H9 (cell line): ENCODE measurements around the gene MYRIP. TPM values are rescaled to one million over a fixed set of nuclear protein-coding genes. Genes with fewer than 3 reads are reported as not detected.

Experiments used
- DNase-seq: peaks from one replicate; pipeline ENCODE4 v3.0.0-alpha.2; 2017
- H2AFZ ChIP-seq: one replicate; pipeline ENCODE4 v1.6.1; 2013; ENCODE audit warnings: mild to moderate bottlenecking, low read length, control low read depth, moderate library complexity
- H2AK5ac ChIP-seq: 2 replicates; pipeline ENCODE4 v1.6.1; 2013; ENCODE audit warnings: low read length, control low read depth, mixed read lengths; ENCODE audit not compliant: insufficient read length
- H2BK120ac ChIP-seq: one replicate; pipeline ENCODE4 v1.6.1; 2013; ENCODE audit warnings: low read depth, mild to moderate bottlenecking, low read length, control low read depth, inconsistent platforms; ENCODE audit not compliant: poor library complexity, severe bottlenecking
- H2BK12ac ChIP-seq: 2 replicates; pipeline ENCODE4 v1.6.1; 2013; ENCODE audit warnings: low read length, control low read depth, mixed read lengths, low read depth; ENCODE audit not compliant: insufficient read length
- H2BK15ac ChIP-seq: 2 replicates; pipeline ENCODE4 v1.6.1; 2013; ENCODE audit warnings: low read depth, low read length, control low read depth
- H2BK20ac ChIP-seq: one replicate; pipeline ENCODE4 v1.6.1; 2013; ENCODE audit warnings: low read depth, mild to moderate bottlenecking, low read length, control low read depth, inconsistent platforms; ENCODE audit not compliant: poor library complexity, severe bottlenecking
- H2BK5ac ChIP-seq: 2 replicates; pipeline ENCODE4 v1.6.1; 2013; ENCODE audit warnings: low read length, control low read depth, mixed read lengths; ENCODE audit not compliant: insufficient read length
- H3K14ac ChIP-seq: 2 replicates; pipeline ENCODE4 v1.6.1; 2013; ENCODE audit warnings: low read length, control low read depth; ENCODE audit not compliant: insufficient read depth
- H3K18ac ChIP-seq: 2 replicates; pipeline ENCODE4 v1.6.1; 2013; ENCODE audit warnings: low read depth, mild to moderate bottlenecking, mixed read lengths, low read length, control low read depth; ENCODE audit not compliant: insufficient read length
- H3K23ac ChIP-seq: 2 replicates; pipeline ENCODE4 v1.6.1; 2013; ENCODE audit warnings: low read length, control low read depth, mixed read lengths, low read depth; ENCODE audit not compliant: insufficient read length
- H3K23me2 ChIP-seq: 2 replicates; pipeline ENCODE4 v1.6.1; 2013; ENCODE audit warnings: low read depth, mild to moderate bottlenecking, mixed read lengths, low read length, control low read depth; ENCODE audit not compliant: insufficient read length, poor library complexity, severe bottlenecking
- H3K27ac ChIP-seq: 2 replicates; pipeline ENCODE4 v1.5.1; 2013; ENCODE audit warnings: low read length, control low read depth, mixed read lengths, low read depth; ENCODE audit not compliant: insufficient read length
- H3K27me3 ChIP-seq: 2 replicates; pipeline ENCODE4 v1.6.1; 2013; ENCODE audit warnings: low read length, control low read depth, inconsistent platforms; ENCODE audit not compliant: insufficient read depth
- H3K4ac ChIP-seq: 2 replicates; pipeline ENCODE4 v1.6.1; 2013; ENCODE audit warnings: low read depth, mild to moderate bottlenecking, control low read depth, inconsistent platforms, low read length, moderate library complexity
- H3K4me1 ChIP-seq: 2 replicates; pipeline ENCODE4 v1.6.1; 2013; ENCODE audit warnings: low read length, control low read depth, inconsistent platforms; ENCODE audit not compliant: insufficient read depth
- H3K4me2 ChIP-seq: 2 replicates; pipeline ENCODE4 v1.6.1; 2013; ENCODE audit warnings: low read length, control low read depth, mixed read lengths; ENCODE audit not compliant: insufficient read length, insufficient read depth
- H3K56ac ChIP-seq: 2 replicates; pipeline ENCODE4 v1.6.1; 2013; ENCODE audit warnings: low read depth, mild to moderate bottlenecking, mixed read lengths, low read length, control low read depth; ENCODE audit not compliant: insufficient read length
- H3K79me1 ChIP-seq: 2 replicates; pipeline ENCODE4 v1.6.1; 2013; ENCODE audit warnings: low read depth, mild to moderate bottlenecking, moderate library complexity, low read length, control low read depth, inconsistent platforms; ENCODE audit not compliant: insufficient read depth, poor library complexity, severe bottlenecking
- H3K79me2 ChIP-seq: 2 replicates; pipeline ENCODE4 v1.6.1; 2013; ENCODE audit warnings: low read length, control low read depth, inconsistent platforms; ENCODE audit not compliant: insufficient read depth
- H3K9ac ChIP-seq: 2 replicates; pipeline ENCODE4 v1.6.1; 2013; ENCODE audit warnings: low read length, control low read depth, mixed read lengths; ENCODE audit not compliant: insufficient read length; ENCODE audit errors: extremely low read depth
- H3K9me3 ChIP-seq: one replicate; pipeline ENCODE4 v1.6.1; 2013; ENCODE audit warnings: low read depth, low read length, inconsistent platforms; ENCODE audit not compliant: control insufficient read depth
- H3T11ph ChIP-seq: one replicate; pipeline ENCODE4 v1.6.1; 2013; ENCODE audit warnings: mild to moderate bottlenecking, low read length, control low read depth, inconsistent platforms
- H4K20me1 ChIP-seq: one replicate; pipeline ENCODE4 v1.6.1; 2013; ENCODE audit not compliant: control insufficient read depth, insufficient read length, insufficient read depth
- H4K5ac ChIP-seq: 2 replicates; pipeline ENCODE4 v1.6.1; 2013; ENCODE audit warnings: low read depth, mild to moderate bottlenecking, mixed read lengths, low read length, control low read depth; ENCODE audit not compliant: insufficient read length
- H4K8ac ChIP-seq: replicated peaks from 2 replicates; pipeline ENCODE4 v1.6.1; 2013; ENCODE audit warnings: low read length, control low read depth, mixed read lengths, low read depth; ENCODE audit not compliant: insufficient read length
- H4K91ac ChIP-seq: 2 replicates; pipeline ENCODE4 v1.6.1; 2013; ENCODE audit warnings: low read depth, mild to moderate bottlenecking, moderate library complexity, mixed read lengths, low read length, control low read depth; ENCODE audit not compliant: insufficient read length
- H3K27ac Mint-ChIP-seq, 3 experiments: 2 replicates in 2 of 3; 3 replicates in 1 of 3; pipeline ENCODE4 v1.8.0; 2020 to 2021; ENCODE audit warnings: mixed read lengths in 3 of 3, mild to moderate bottlenecking in 1 of 3, moderate library complexity in 1 of 3
- H3K27me3 Mint-ChIP-seq: 2 replicates; pipeline ENCODE4 v1.8.0; 2021; ENCODE audit warnings: low read depth, mild to moderate bottlenecking, moderate library complexity, mixed read lengths
- H3K36me3 Mint-ChIP-seq, 3 experiments: 2 replicates in 2 of 3; 3 replicates in 1 of 3; pipeline ENCODE4 v1.8.0; 2020 to 2021; ENCODE audit warnings: low read depth in 3 of 3, mixed read lengths in 3 of 3; ENCODE audit not compliant: insufficient read depth in 1 of 3
- H3K4me1 Mint-ChIP-seq, 2 experiments: 2 replicates each; pipeline ENCODE4 v1.8.0; 2020; ENCODE audit warnings: mixed read lengths in 2 of 2
- H3K4me3 Mint-ChIP-seq, 2 experiments: 2 replicates in 1 of 2; 3 replicates in 1 of 2; pipeline ENCODE4 v1.8.0; 2020 to 2021; ENCODE audit warnings: mild to moderate bottlenecking in 2 of 2, mixed read lengths in 2 of 2, moderate library complexity in 1 of 2
- H3K9me3 Mint-ChIP-seq, 2 experiments: 2 replicates in 1 of 2; 3 replicates in 1 of 2; pipeline ENCODE4 v1.8.0; 2020; ENCODE audit warnings: mild to moderate bottlenecking in 2 of 2, mixed read lengths in 2 of 2, moderate library complexity in 1 of 2
- WGBS: extraction: QIAGEN DNeasy Blood & Tissue Kit; methylation state at CpG from one replicate; pipeline ENCODE4 v1.1.7; 2013; ENCODE audit warnings: missing lambda C conversion rate, low lambda C conversion rate, mixed read lengths; ENCODE audit not compliant: insufficient read length; ENCODE audit errors: extremely low coverage; 5-methylcytosine and 5-hydroxymethylcytosine counted together
- total RNA-seq: library from RNA; stranded (reverse); gene quantifications from 2 replicates; pipeline ENCODE4 v1.2.1, GENCODE V29; 2021
- TF ChIP-seq, protein P1 (sequence below): fragments of 200-600 bp; sonication (generic); conservative IDR thresholded peaks from 3 replicates; pipeline ENCODE4 v1.8.0; 2021; ENCODE audit warnings: antibody characterized with exemption, mild to moderate bottlenecking

The MYRIP gene
- total RNA-seq, 1 experiment from 2014 or later, result 1.8 TPM

- peaks cover 6 to 7% of the 10 kb centered on the region in 2 experiments for H3K4me1 Mint-ChIP-seq
- Histone ChIP-seq H3K56ac (no peak overlapping the region), H4K8ac (no peak overlapping the region), H2BK120ac (no peak overlapping the region), H2BK12ac (no peak overlapping the region), H4K91ac (no peak overlapping the region), H2BK20ac (no peak overlapping the region), H3K14ac (no peak overlapping the region), H3K23ac (no peak overlapping the region), H2AFZ (no peak overlapping the region), H3K4me2 (no peak overlapping the region), H2AK5ac (no peak overlapping the region), H3K4ac (no peak overlapping the region), H3K27me3 (no peaks in the 10 kb centered on the region), H3K4me1 (no peaks in the 10 kb centered on the region), H3K18ac (no peak overlapping the region), H3T11ph (no peak overlapping the region), H4K20me1 (no peaks in the 10 kb centered on the region), H3K9me3 (no peaks in the 10 kb centered on the region), H4K5ac (no peak overlapping the region), H2BK15ac (no peak overlapping the region), H2BK5ac (no peak overlapping the region), H3K27ac (no peak overlapping the region), H3K23me2 (no peaks in the 10 kb centered on the region), H3K79me1 (no peaks in the 10 kb centered on the region), H3K79me2 (no peaks in the 10 kb centered on the region), H3K9ac (no peak overlapping the region)
- WGBS, result no CpG with 5 or more reads among the region's 4 CpGs
- no peak for DNase-seq
- no peaks in the 10 kb centered on the region for H3K36me3 Mint-ChIP-seq
- no peak overlapping the region for H3K4me3 Mint-ChIP-seq
- no peaks in the 10 kb centered on the region for H3K9me3 Mint-ChIP-seq
- TF ChIP-seq, protein P1, sequence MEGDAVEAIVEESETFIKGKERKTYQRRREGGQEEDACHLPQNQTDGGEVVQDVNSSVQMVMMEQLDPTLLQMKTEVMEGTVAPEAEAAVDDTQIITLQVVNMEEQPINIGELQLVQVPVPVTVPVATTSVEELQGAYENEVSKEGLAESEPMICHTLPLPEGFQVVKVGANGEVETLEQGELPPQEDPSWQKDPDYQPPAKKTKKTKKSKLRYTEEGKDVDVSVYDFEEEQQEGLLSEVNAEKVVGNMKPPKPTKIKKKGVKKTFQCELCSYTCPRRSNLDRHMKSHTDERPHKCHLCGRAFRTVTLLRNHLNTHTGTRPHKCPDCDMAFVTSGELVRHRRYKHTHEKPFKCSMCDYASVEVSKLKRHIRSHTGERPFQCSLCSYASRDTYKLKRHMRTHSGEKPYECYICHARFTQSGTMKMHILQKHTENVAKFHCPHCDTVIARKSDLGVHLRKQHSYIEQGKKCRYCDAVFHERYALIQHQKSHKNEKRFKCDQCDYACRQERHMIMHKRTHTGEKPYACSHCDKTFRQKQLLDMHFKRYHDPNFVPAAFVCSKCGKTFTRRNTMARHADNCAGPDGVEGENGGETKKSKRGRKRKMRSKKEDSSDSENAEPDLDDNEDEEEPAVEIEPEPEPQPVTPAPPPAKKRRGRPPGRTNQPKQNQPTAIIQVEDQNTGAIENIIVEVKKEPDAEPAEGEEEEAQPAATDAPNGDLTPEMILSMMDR, result no peak
- H3K27ac Mint-ChIP-seq, result no peak overlapping the region
- peaks cover 5% of the 10 kb centered on the region for H3K27me3 Mint-ChIP-seq
Measured at GRCh38 chr3:40068636-40069035, 259.2 kb downstream of the MYRIP start.
